ENCODE data around the gene PGC. TPM values are rescaled to one million over a fixed set of nuclear protein-coding genes. Genes with fewer than 3 reads are reported as not detected.

The PGC gene
- total and polyA plus RNA-seq, 2 of the 8 experiments (the other 6 are each of a cell fraction or from before 2014, with no cell fraction given): 0.09 TPM; not detected in 1

DNA sequence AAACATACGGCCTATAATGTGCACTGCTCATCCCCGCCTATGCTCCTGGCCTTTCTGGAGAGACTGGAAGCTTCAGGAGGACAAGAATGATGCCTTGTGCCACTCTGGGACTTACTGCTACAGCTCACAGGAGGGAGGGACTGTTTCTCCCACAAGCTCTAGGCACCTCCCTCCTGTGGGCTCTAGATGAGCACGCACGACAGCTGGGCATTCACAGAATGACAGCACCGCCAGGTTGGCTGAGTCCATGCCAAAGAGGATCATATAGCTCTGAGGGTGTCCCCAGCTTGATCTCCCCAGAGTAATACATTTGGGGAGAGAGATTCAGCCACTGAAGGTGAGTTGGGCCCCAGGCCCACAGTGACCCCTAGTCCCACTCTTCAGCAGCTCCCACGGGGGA, 10.1 kb upstream of the PGC start (continued):
- TF ChIP-seq GTF2F1 (IDR thresholded peaks at IDR 0.05; ENCODE audit: borderline replicate concordance, low read depth, low read length): no peak

All from H1 (cell line).